Panc1 (cell line): ENCODE measurements around the gene SLC9A9. TPM values are rescaled to one million over a fixed set of nuclear protein-coding genes. Genes with fewer than 3 reads are reported as not detected.

Experiments used
- ATAC-seq: fragments of 200-7000 bp; cut with Tn5 transposase; 2 replicates; pipeline ENCODE4 v1.9.1; 2020; ENCODE audit warnings: mild to moderate bottlenecking, moderate library complexity
- BruUV-seq: library from RNA; stranded (reverse); fragments of 400-500 nt; replicated peaks from 2 replicates; lab custom pipeline; 2021; lab: Mats Ljungman, UMichigan
- CTCF ChIA-PET: fragments of 300-600 bp; sonication (Branson Sonifier 250); formaldehyde crosslinking; loops from one replicate; lab custom pipeline; 2022; ENCODE audit warnings: antibody characterized with exemption; lab: Charles Lee
- POLR2A ChIA-PET: fragments of 300-600 bp; sonication (Branson Sonifier 250); formaldehyde crosslinking; loops from one replicate; lab custom pipeline; 2022; ENCODE audit warnings: antibody characterized with exemption; lab: Charles Lee
- DNase-seq: peaks from one replicate; pipeline ENCODE4 v3.0.0-alpha.2; 2010; ENCODE audit warnings: low read depth, low spot score
- H3K27ac ChIP-seq: 2 replicates; pipeline ENCODE4 v1.5.1; 2011; ENCODE audit warnings: mild to moderate bottlenecking, low read length, inconsistent platforms
- H3K27me3 ChIP-seq: fragments of 200-500 bp; sonication (Bioruptor generic); 2 replicates; pipeline ENCODE4 v1.6.0; 2014; ENCODE audit warnings: low read length, inconsistent platforms; ENCODE audit not compliant: control insufficient read depth, insufficient read depth
- H3K36me3 ChIP-seq: fragments of 200-500 bp; sonication (Bioruptor generic); 2 replicates; pipeline ENCODE4 v1.5.1; 2014; ENCODE audit warnings: inconsistent platforms, mild to moderate bottlenecking, low read length, moderate library complexity; ENCODE audit not compliant: control insufficient read depth, insufficient read depth
- H3K4me1 ChIP-seq: 2 replicates; pipeline ENCODE4 v1.5.1; 2011; ENCODE audit warnings: inconsistent platforms, mild to moderate bottlenecking, low read length, moderate library complexity; ENCODE audit not compliant: control insufficient read depth, insufficient read depth
- H3K4me3 ChIP-seq, 2 experiments: 2 replicates each; pipeline ENCODE4 v1.5.1; 2011 to 2012; ENCODE audit warnings: low read depth in 2 of 2, low read length in 2 of 2, mild to moderate bottlenecking in 2 of 2, inconsistent platforms in 1 of 2, moderate library complexity in 1 of 2
- H3K9me3 ChIP-seq: fragments of 200-500 bp; sonication (Bioruptor generic); 2 replicates; pipeline ENCODE4 v1.5.1; 2014; ENCODE audit warnings: low read depth, mild to moderate bottlenecking, inconsistent platforms, low read length, moderate library complexity; ENCODE audit not compliant: control insufficient read depth, insufficient read depth
- CTCF ChIP-seq: fragments of 450-650 bp; IDR thresholded peaks from 2 replicates; pipeline ENCODE4 v1.5.1; 2017; ENCODE audit warnings: mild to moderate bottlenecking
- POLR2AphosphoS5 ChIP-seq: IDR thresholded peaks from 2 replicates; pipeline ENCODE4 v1.6.1; 2012; ENCODE audit warnings: mild to moderate bottlenecking, low read depth, low read length, moderate library complexity
- SIN3A ChIP-seq: IDR thresholded peaks from 2 replicates; pipeline ENCODE4 v1.6.1; 2012; ENCODE audit warnings: low read depth, mild to moderate bottlenecking, low read length, moderate library complexity, borderline replicate concordance; ENCODE audit not compliant: insufficient read depth
- TCF7L2 ChIP-seq: IDR thresholded peaks from 2 replicates; pipeline ENCODE4 v1.6.1; 2011; ENCODE audit warnings: mild to moderate bottlenecking, low read depth, low read length, inconsistent platforms
- in situ Hi-C: cut with HindIII; loops from 2 replicates; pipeline ENCODE4 v1.10.0; 2016; ENCODE audit warnings: low sequenced_read_pairs, low pct_unique_long_range_greater_than_20kb
- intact Hi-C: fragments of 100-400 bp; cut with micrococcal nuclease; formaldehyde crosslinking; loops from one replicate; pipeline ENCODE4 v1.10.0; 2022; ENCODE audit not compliant: unreplicated experiment
- total RNA-seq: library from RNA; stranded (reverse); gene quantifications from one replicate; pipeline ENCODE4 v1.2.1, GENCODE V29; 2021; ENCODE audit not compliant: unreplicated experiment
- TF ChIP-seq, protein P1 (sequence below), 2 experiments: IDR thresholded peaks; 2 replicates each; pipeline ENCODE4 v1.6.1; 2011 to 2012; ENCODE audit warnings: low read depth in 2 of 2, control low read depth in 1 of 2, low read length in 1 of 2, mild to moderate bottlenecking in 1 of 2, moderate library complexity in 1 of 2; ENCODE audit not compliant: insufficient read depth in 1 of 2

The SLC9A9 gene
- total RNA-seq, 1 experiment from 2014 or later, result not detected

DNA sequence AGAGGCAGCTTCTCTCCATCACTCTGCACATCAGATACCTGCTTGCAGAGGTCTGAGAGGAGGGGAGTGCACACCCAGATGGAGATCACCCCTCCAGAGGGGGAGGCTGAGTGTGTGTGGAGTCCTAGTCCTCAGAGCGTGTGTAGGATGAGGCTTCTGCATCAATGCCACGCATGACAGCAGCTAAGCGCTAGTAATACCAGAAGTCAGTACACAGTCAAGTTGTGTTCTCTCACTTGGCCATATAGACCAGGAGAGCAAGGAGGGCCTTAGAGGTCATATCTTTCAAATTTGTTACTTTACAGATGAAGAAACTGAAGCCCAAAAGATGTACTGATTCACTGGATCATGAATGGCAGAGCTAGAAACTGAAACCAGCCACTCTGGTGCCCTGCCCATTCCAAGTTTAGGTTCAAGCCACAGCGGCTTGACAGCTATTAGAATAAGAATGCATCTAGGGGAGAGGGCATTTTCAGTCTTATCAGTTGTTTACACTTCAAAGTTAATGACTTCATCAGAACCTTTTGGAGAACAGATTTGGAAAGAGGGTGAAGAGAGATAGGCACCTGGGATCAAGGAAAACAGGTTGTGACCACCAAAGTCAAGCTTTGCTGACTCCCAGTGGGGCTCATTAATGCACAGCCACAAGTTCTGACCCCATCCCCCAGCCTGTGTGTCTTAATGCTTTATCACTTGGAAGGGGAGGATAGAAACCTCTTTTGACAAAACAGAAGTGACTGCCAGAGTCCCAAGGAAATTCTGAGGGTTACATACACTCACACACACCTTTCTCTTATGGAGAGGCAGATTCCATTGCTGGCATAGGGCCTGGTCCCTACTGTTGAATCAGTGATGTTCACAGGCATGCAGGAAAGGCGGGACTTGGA is 418.4 kb downstream of the SLC9A9 start:
- TF ChIP-seq TCF7L2 (no peak), SIN3A (no peak), POLR2AphosphoS5 (no peak), CTCF (no peak)
- TF ChIP-seq, protein P1, sequence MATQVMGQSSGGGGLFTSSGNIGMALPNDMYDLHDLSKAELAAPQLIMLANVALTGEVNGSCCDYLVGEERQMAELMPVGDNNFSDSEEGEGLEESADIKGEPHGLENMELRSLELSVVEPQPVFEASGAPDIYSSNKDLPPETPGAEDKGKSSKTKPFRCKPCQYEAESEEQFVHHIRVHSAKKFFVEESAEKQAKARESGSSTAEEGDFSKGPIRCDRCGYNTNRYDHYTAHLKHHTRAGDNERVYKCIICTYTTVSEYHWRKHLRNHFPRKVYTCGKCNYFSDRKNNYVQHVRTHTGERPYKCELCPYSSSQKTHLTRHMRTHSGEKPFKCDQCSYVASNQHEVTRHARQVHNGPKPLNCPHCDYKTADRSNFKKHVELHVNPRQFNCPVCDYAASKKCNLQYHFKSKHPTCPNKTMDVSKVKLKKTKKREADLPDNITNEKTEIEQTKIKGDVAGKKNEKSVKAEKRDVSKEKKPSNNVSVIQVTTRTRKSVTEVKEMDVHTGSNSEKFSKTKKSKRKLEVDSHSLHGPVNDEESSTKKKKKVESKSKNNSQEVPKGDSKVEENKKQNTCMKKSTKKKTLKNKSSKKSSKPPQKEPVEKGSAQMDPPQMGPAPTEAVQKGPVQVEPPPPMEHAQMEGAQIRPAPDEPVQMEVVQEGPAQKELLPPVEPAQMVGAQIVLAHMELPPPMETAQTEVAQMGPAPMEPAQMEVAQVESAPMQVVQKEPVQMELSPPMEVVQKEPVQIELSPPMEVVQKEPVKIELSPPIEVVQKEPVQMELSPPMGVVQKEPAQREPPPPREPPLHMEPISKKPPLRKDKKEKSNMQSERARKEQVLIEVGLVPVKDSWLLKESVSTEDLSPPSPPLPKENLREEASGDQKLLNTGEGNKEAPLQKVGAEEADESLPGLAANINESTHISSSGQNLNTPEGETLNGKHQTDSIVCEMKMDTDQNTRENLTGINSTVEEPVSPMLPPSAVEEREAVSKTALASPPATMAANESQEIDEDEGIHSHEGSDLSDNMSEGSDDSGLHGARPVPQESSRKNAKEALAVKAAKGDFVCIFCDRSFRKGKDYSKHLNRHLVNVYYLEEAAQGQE (IDR thresholded peaks at IDR 0.05; ENCODE audit: insufficient read depth in 1 of 2, low read depth in 2 of 2, low read length in 1 of 2), result no peak
- H3K4me1 ChIP-seq, result no peaks in the 10 kb centered on the region
- in situ Hi-C loops, result no loop called here
- BruUV-seq, result no TSS peak
- no peak overlapping the region for H3K27ac ChIP-seq
- POLR2A ChIA-PET, result interaction anchor here (0.6 kb wide), 1 partner anchor 32 kb away, joined by 3 read pairs; no protein-coding TSS in a partner anchor
- H3K36me3 ChIP-seq, result no peaks in the 10 kb centered on the region
- CTCF ChIA-PET, result no interaction called here
- intact Hi-C loops, result no loop called here
- H3K27me3 ChIP-seq, result no peaks in the 10 kb centered on the region
- DNase-seq, result no peak
- no peak overlapping the region for H3K4me3 ChIP-seq
- ATAC-seq, result no peak
- no peaks in the 10 kb centered on the region for H3K9me3 ChIP-seq

DNA sequence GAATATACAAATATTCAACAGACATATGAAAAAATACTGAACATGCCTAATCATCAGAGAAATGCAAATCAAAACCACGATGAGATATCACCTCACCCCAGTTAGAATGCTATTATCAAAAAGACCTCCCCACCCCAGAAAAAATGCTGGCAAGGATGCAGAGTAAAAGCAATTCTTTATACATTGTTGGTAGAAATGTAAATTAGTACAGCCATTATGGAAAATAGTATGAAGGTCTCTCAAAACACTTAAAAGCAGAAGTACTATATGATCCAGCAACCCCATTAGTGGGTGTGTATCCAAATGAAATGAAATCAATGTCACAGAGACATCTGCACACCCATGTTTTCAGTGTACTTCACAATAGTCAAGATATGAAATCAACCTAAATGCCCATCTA is 420.0 kb downstream of the SLC9A9 start:
- POLR2A ChIA-PET, result no interaction called here
- CTCF ChIA-PET, result no interaction called here
- Histone ChIP-seq H3K4me3 (no peak overlapping the region), H3K4me1 (no peaks in the 10 kb centered on the region), H3K36me3 (no peaks in the 10 kb centered on the region), H3K27me3 (no peaks in the 10 kb centered on the region), H3K9me3 (no peaks in the 10 kb centered on the region), H3K27ac (no peak overlapping the region)
- in situ Hi-C loops (no loop called here), intact Hi-C loops (no loop called here)
- no TSS peak for BruUV-seq
- TF ChIP-seq TCF7L2 (no peak), SIN3A (no peak)
- TF ChIP-seq, protein P1 (IDR thresholded peaks at IDR 0.05; ENCODE audit: insufficient read depth in 1 of 2, low read depth in 2 of 2, low read length in 1 of 2), result no peak
- no peak for DNase-seq
- no peak for ATAC-seq
